IPS-11a (cell line): ENCODE results near the gene CHST2.
A peak's percentile ranks its signal among the peaks of the same experiment; 100 is the strongest.

Experiments
- H3K4me3 ChIP-seq: one replicate; pipeline ENCODE4 v1.5.1; 2013; ENCODE audit warnings: low read depth, low read length, control low read depth

CHST2 gene

GRCh38 chr3:143098032-143098764 is 21.4 kb upstream of the CHST2 start:
- H3K4me3 ChIP-seq: no peak overlapping the region

- no peak overlapping the region for H3K4me3 ChIP-seq
Observed at GRCh38 chr3:143099210-143099609, 20.4 kb upstream of the CHST2 start.

GRCh38 chr3:143099690-143100089 is 19.9 kb upstream of the CHST2 start:
- H3K4me3 ChIP-seq: no peak overlapping the region

- no peak overlapping the region for H3K4me3 ChIP-seq
Observed at GRCh38 chr3:143100451-143100850, 19.1 kb upstream of the CHST2 start.

- no peak overlapping the region for H3K4me3 ChIP-seq
Observed at GRCh38 chr3:143101792-143102381, 17.7 kb upstream of the CHST2 start.

- no peak overlapping the region for H3K4me3 ChIP-seq
Observed at GRCh38 chr3:143103652-143104051, 15.9 kb upstream of the CHST2 start.

GRCh38 chr3:143105170-143105569 is 14.4 kb upstream of the CHST2 start:
- no peak overlapping the region for H3K4me3 ChIP-seq

- no peak overlapping the region for H3K4me3 ChIP-seq
Observed at GRCh38 chr3:143109861-143110260, 9.7 kb upstream of the CHST2 start.

- no peak overlapping the region for H3K4me3 ChIP-seq
Observed at GRCh38 chr3:143110371-143110770, 9.2 kb upstream of the CHST2 start.

GRCh38 chr3:143118630-143119008 is 952 bp upstream of the CHST2 start:
- peak overlapping the region; percentile 81 for H3K4me3 ChIP-seq

GRCh38 chr3:143119974-143120715 is 574 bp downstream of the CHST2 start:
- peak overlapping the region; percentile 74 for H3K4me3 ChIP-seq

GRCh38 chr3:143120716-143121240 is 1.2 kb downstream of the CHST2 start:
- H3K4me3 ChIP-seq: peak overlapping the region; percentile 74

GRCh38 chr3:143121241-143122088 is 1.9 kb downstream of the CHST2 start:
- H3K4me3 ChIP-seq: peak overlapping the region; percentile 74

- no peak overlapping the region for H3K4me3 ChIP-seq
Observed at GRCh38 chr3:143122089-143122430, 2.5 kb downstream of the CHST2 start.

- H3K4me3 ChIP-seq: no peak overlapping the region
Observed at GRCh38 chr3:143122608-143123352, 3.2 kb downstream of the CHST2 start.

GRCh38 chr3:143123353-143123984 is 3.9 kb downstream of the CHST2 start:
- no peak overlapping the region for H3K4me3 ChIP-seq

GRCh38 chr3:143124601-143125520 is 5.3 kb downstream of the CHST2 start:
- H3K4me3 ChIP-seq: no peak overlapping the region

GRCh38 chr3:143127801-143128200 is 8.2 kb downstream of the CHST2 start:
- H3K4me3 ChIP-seq: no peak overlapping the region
